HG03175 (cell line): ENCODE data around the gene IQCB1.
A peak's percentile ranks its signal among the peaks of the same experiment; 100 is the strongest.
"Not testable (repeated sequence)": the region's sequence is repeated elsewhere in the genome, so short reads cannot be mapped to it uniquely, and the experiment has no call there.

Experiments
- ATAC-seq: cut with Tn5 transposase; IDR thresholded peaks from one replicate; pipeline ENCODE4 v1.9.1; 2021; ENCODE audit warnings: mild to moderate bottlenecking, moderate library complexity; ENCODE audit not compliant: unreplicated experiment

The IQCB1 gene

GRCh38 chr3:121749276-121750086 lies 85.4 kb downstream of the IQCB1 start, which contains the start of gene GOLGB1:
GOLGB1 (minus strand) TSS chr3:121749741; CDS start chr3:121730971, 18,770 bp downstream.
- ATAC-seq = peak; percentile 95

GRCh38 chr3:121748680-121749275 lies 86.1 kb downstream of the IQCB1 start:
- ATAC-seq = peak; percentile 12

- ATAC-seq = no peak
Observed at GRCh38 chr3:121747976-121748375, 86.9 kb downstream of the IQCB1 start.

GRCh38 chr3:121743106-121743505 lies 91.8 kb downstream of the IQCB1 start:
- ATAC-seq = not testable (repeated sequence)

GRCh38 chr3:121740896-121741295 lies 94.0 kb downstream of the IQCB1 start:
- no peak for ATAC-seq

GRCh38 chr3:121739902-121740301 lies 95.0 kb downstream of the IQCB1 start:
- no peak for ATAC-seq

- ATAC-seq = no peak
Observed at GRCh38 chr3:121737644-121738043, 97.2 kb downstream of the IQCB1 start.

GRCh38 chr3:121736112-121736511 lies 98.7 kb downstream of the IQCB1 start:
- no peak for ATAC-seq

GRCh38 chr3:121735047-121735696 lies 99.7 kb downstream of the IQCB1 start:
- peak; percentile 96 for ATAC-seq

GRCh38 chr3:121730940-121731687 lies 103.7 kb downstream of the IQCB1 start:
- ATAC-seq = no peak

- peak; percentile 90 for ATAC-seq
Observed at GRCh38 chr3:121724130-121724529, 110.7 kb downstream of the IQCB1 start.

- ATAC-seq = no peak
Observed at GRCh38 chr3:121723485-121723884, 111.4 kb downstream of the IQCB1 start.

GRCh38 chr3:121722411-121722810 lies 112.4 kb downstream of the IQCB1 start:
- ATAC-seq = no peak

- ATAC-seq = no peak
Observed at GRCh38 chr3:121720163-121720562, 114.7 kb downstream of the IQCB1 start.
